Testis (tissue), 2 donors: Measurements from ENCODE around the gene AMOTL1.

Experiments
- CTCF ChIP-seq, 3 experiments: fragments of 450-650 bp in 2 of 3; fragments of 200-600 bp in 1 of 3; sonication (generic) in 1 of 3; IDR thresholded peaks; one replicate each; pipeline ENCODE4 v1.5.1; 2016 to 2019; ENCODE audit warnings: antibody characterized with exemption in 3 of 3, mild to moderate bottlenecking in 2 of 3, moderate library complexity in 1 of 3
- POLR2A ChIP-seq: fragments of 450-650 bp; IDR thresholded peaks from one replicate; pipeline ENCODE4 v1.6.1; 2017; ENCODE audit warnings: antibody characterized with exemption, mild to moderate bottlenecking, moderate library complexity

GRCh38 chr11:94880216-94880615 is 112.1 kb downstream of the AMOTL1 start:
- TF ChIP-seq CTCF (IDR thresholded peaks at IDR 0.05) (no peak), POLR2A (no peak)
